Thyroid gland (tissue), 4 donors: Measurements from ENCODE around the gene RAN. TPM values are rescaled to one million over a fixed set of nuclear protein-coding genes. Genes with fewer than 3 reads are reported as not detected.
"Not testable (repeated sequence)": the region's sequence is repeated elsewhere in the genome, so short reads cannot be mapped to it uniquely, and the experiment has no call there.

Source experiments
- DNase-seq, 2 donors: peaks; one replicate each; pipeline ENCODE4 v3.0.0-alpha.2; 2019
- H3K27ac ChIP-seq, 3 donors: fragments of 200-600 bp; sonication (generic); 1 replicate in 2 of 3; 2 replicates in 1 of 3; pipeline ENCODE4 v1.5.1; 2016 to 2019; ENCODE audit warnings: mild to moderate bottlenecking in 1 of 3, moderate library complexity in 1 of 3
- H3K27me3 ChIP-seq: fragments of 200-600 bp; sonication (generic); one replicate; pipeline ENCODE4 v1.5.1; 2019
- H3K36me3 ChIP-seq, 2 donors: fragments of 200-600 bp; sonication (generic); one replicate each; pipeline ENCODE4 v1.5.1; 2016 to 2019
- H3K4me1 ChIP-seq, 2 donors: fragments of 200-600 bp; sonication (generic); one replicate each; pipeline ENCODE4 v1.5.1; 2017 to 2019
- H3K4me3 ChIP-seq, 3 donors: fragments of 200-600 bp; sonication (generic); replicated peaks in 1 of 3; 1 replicate in 2 of 3; 2 replicates in 1 of 3; pipeline ENCODE4 v1.5.1; 2016; ENCODE audit warnings: mild to moderate bottlenecking in 1 of 3
- H3K9me3 ChIP-seq: fragments of 200-600 bp; sonication (generic); one replicate; pipeline ENCODE4 v1.5.1; 2017
- POLR2A ChIP-seq, 2 donors: fragments of 450-650 bp; IDR thresholded peaks; one replicate each; pipeline ENCODE4 v1.6.1; 2017; ENCODE audit warnings: antibody characterized with exemption in 2 of 2, mild to moderate bottlenecking in 2 of 2, moderate library complexity in 1 of 2
- WGBS, 2 donors: methylation state at CpG; one replicate each; pipeline ENCODE4 v1.1.5; 2017; 5-methylcytosine and 5-hydroxymethylcytosine counted together
- intact Hi-C: fragments of 100-400 bp; cut with DNase I; formaldehyde crosslinking; loops from one replicate; pipeline ENCODE4 v1.15.1; 2023
- total RNA-seq, 4 donors: library from RNA; depleted of rRNA; stranded (reverse); fragments of >200 nt; gene quantifications; one replicate each; pipeline ENCODE4 v1.2.3, GENCODE V29; 2016
- TF ChIP-seq, protein P1 (sequence below), 6 experiments: fragments of 200-600 bp in 3 of 6; fragments of 450-650 bp in 3 of 6; sonication (generic) in 3 of 6; IDR thresholded peaks; one replicate each; pipeline ENCODE4 v1.5.1; 2016 to 2019; ENCODE audit warnings: antibody characterized with exemption in 6 of 6, mild to moderate bottlenecking in 2 of 6, inconsistent platforms in 1 of 6, moderate library complexity in 1 of 6

The RAN gene
- total RNA-seq, 4 donors from 2014 or later: 123 to 169 (median 142) TPM

DNA sequence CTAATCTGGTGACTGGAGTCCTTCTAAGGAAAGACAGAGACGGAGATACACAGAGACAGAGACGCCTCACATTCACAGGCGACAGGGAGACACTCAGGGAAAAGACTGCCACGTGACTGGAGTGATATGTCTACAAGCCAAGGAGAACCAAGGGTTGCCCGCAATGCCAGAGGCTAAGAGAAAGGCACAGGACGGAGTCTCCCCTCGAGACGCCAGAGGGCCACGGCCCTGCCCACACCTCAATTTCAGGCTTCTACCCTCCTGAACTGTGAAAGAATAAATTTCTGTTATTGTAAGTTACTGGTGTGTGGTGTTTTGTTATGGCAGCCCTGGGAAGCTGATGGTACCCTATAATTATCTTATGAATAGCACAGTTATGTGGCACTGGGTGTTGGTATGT lies 11.6 kb upstream of the RAN start:
- Histone ChIP-seq H3K27ac (no peak overlapping the region), H3K9me3 (no peaks in the 10 kb centered on the region), H3K4me1 (no peaks in the 10 kb centered on the region), H3K36me3 (no peaks in the 10 kb centered on the region), H3K27me3 (no peaks in the 10 kb centered on the region), H3K4me3 (no peak overlapping the region)
- DNase-seq: no peak
- TF ChIP-seq, protein P1, sequence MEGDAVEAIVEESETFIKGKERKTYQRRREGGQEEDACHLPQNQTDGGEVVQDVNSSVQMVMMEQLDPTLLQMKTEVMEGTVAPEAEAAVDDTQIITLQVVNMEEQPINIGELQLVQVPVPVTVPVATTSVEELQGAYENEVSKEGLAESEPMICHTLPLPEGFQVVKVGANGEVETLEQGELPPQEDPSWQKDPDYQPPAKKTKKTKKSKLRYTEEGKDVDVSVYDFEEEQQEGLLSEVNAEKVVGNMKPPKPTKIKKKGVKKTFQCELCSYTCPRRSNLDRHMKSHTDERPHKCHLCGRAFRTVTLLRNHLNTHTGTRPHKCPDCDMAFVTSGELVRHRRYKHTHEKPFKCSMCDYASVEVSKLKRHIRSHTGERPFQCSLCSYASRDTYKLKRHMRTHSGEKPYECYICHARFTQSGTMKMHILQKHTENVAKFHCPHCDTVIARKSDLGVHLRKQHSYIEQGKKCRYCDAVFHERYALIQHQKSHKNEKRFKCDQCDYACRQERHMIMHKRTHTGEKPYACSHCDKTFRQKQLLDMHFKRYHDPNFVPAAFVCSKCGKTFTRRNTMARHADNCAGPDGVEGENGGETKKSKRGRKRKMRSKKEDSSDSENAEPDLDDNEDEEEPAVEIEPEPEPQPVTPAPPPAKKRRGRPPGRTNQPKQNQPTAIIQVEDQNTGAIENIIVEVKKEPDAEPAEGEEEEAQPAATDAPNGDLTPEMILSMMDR (IDR thresholded peaks at IDR 0.05): no peak
- TF ChIP-seq POLR2A (IDR thresholded peaks at IDR 0.05): no peak
- WGBS, 2 donors: 92 to 96% methylated on average over 9 of the region's 9 CpGs
- intact Hi-C loops: no loop called here

DNA sequence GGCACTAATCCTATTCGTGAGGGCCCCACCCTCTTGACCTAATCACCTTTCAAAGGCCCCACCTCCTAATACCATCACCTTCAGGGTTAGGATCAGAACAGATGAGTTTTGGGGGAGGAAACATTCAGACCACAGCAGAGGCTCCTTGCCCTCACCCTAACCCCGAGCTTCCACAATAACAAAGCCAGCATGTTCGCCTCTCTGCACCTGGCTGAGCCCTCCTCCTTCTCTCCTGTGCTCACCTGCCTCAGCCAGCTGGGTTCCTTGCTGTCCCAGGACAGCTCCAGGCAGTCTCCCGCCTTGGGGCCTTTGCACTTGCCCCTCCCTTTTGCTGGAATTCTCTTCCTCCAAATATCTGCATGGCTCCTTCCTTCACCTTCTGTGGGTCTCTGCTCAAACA lies 9.7 kb upstream of the RAN start:
- 90 to 92% methylated on average over 4 of the region's 4 CpGs for WGBS, 2 donors
- TF ChIP-seq, protein P1 (IDR thresholded peaks at IDR 0.05): no peak
- no peak for TF ChIP-seq POLR2A (IDR thresholded peaks at IDR 0.05)
- Histone ChIP-seq H3K36me3 (no peaks in the 10 kb centered on the region), H3K27me3 (no peaks in the 10 kb centered on the region), H3K4me3 (no peak overlapping the region), H3K9me3 (no peaks in the 10 kb centered on the region), H3K4me1 (no peaks in the 10 kb centered on the region), H3K27ac (no peak overlapping the region)
- DNase-seq: no peak
- intact Hi-C loops: no loop called here

DNA sequence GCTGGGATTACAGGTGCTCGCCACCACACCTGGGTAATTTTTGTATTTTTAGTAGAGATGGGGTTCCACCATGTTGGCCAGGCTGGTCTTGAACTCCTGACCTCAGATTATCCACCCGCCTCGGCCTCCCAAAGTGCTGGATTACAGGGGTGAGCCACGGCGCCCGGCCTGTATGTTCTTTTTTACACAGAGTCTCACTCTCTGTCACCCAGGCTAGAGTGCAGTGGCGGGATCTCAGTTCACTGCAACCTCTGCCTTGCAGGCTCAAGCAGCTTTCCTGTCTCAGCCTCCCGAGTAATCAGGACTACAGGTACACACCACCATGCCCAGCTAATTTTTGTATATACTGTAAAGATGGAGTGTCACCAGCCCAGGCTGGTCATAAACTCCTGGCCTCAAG lies 9.1 kb upstream of the RAN start:
- DNase-seq, H3K27ac ChIP-seq, H3K4me1 ChIP-seq, H3K36me3 ChIP-seq, H3K27me3 ChIP-seq, intact Hi-C loops, H3K4me3 ChIP-seq, H3K9me3 ChIP-seq: not testable (repeated sequence)
- 94 to 97% methylated on average over 8 of the region's 8 CpGs for WGBS, 2 donors

DNA sequence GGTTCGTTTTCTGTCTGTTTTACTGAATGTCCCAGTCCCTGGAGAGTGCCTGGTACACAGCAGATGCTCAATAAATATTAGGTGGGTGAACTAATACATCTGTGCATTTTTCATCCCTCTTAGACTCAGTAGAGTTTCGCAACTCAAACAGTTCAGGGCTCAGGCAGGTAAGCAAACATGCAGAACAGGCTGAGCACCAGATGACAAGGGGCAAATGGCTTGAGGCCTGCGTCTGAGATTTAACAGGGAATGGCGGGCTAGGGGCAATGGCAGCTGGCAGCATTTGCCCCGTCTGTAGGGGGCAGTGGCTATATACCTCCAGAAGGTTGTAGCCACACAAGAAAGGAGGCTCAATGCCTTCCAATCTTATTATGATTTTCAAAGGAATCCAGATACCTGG lies 8.6 kb upstream of the RAN start:
- no peak overlapping the region for H3K27ac ChIP-seq
- no peak for DNase-seq
- no peak for TF ChIP-seq POLR2A (IDR thresholded peaks at IDR 0.05)
- TF ChIP-seq, protein P1 (IDR thresholded peaks at IDR 0.05): no peak
- WGBS, 2 donors: 81 to 82% methylated on average over 5 of the region's 5 CpGs
- H3K36me3 ChIP-seq: no peaks in the 10 kb centered on the region
- H3K4me3 ChIP-seq: no peak overlapping the region
- intact Hi-C loops: no loop called here
- no peaks in the 10 kb centered on the region for H3K4me1 ChIP-seq
- no peaks in the 10 kb centered on the region for H3K27me3 ChIP-seq
- no peaks in the 10 kb centered on the region for H3K9me3 ChIP-seq

DNA sequence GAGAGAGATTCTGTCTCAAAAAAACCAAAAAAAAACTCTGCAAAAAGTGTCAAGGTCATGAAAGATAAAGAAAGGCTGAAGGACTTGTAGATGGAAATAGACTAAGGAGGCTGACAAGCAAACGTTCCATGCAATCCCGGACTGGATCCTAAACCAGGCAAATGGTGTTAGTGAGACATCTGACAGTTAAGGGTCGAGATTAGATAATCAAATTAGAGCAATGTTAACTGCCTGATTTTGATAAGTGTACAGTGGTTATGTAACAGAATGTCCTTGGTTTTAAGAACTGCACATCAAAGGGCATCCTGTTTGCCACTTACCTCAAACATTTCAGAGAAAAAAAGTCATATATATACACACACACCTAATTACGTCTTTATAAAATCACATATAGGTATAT lies 3.5 kb upstream of the RAN start:
- Histone ChIP-seq H3K27ac (no peak overlapping the region), H3K4me3 (no peak overlapping the region), H3K9me3 (no peaks in the 10 kb centered on the region), H3K4me1 (peaks cover 11 to 18% of the 10 kb centered on the region in 2 donors), H3K27me3 (no peaks in the 10 kb centered on the region), H3K36me3 (peaks cover 0 to 3% of the 10 kb centered on the region in 2 donors)
- TF ChIP-seq POLR2A (IDR thresholded peaks at IDR 0.05): no peak
- TF ChIP-seq, protein P1 (IDR thresholded peaks at IDR 0.05): no peak
- DNase-seq: no peak
- intact Hi-C loops: no loop called here
- 77 to 88% methylated on average over 4 of the region's 4 CpGs for WGBS, 2 donors
